NCI-H1092 (cell line): ENCODE data around the gene EFL1.
"Not testable (repeated sequence)": the region's sequence is repeated elsewhere in the genome, so short reads cannot be mapped to it uniquely, and the experiment has no call there.

Experiments used
- DNase-seq: peaks from one replicate; lab custom pipeline; 2025; lab: John Stamatoyannopoulos, UW

EFL1 gene

GRCh38 chr15:82281276-82281675, 18.7 kb upstream of the EFL1 start:
- DNase-seq: not testable (repeated sequence)

- no peak for DNase-seq
Observed at GRCh38 chr15:82275410-82275809, 12.9 kb upstream of the EFL1 start.

GRCh38 chr15:82272154-82272553, 9.6 kb upstream of the EFL1 start:
- DNase-seq: no peak

- not testable (repeated sequence) for DNase-seq
Observed at GRCh38 chr15:82268454-82268853, 5.9 kb upstream of the EFL1 start.

DNA sequence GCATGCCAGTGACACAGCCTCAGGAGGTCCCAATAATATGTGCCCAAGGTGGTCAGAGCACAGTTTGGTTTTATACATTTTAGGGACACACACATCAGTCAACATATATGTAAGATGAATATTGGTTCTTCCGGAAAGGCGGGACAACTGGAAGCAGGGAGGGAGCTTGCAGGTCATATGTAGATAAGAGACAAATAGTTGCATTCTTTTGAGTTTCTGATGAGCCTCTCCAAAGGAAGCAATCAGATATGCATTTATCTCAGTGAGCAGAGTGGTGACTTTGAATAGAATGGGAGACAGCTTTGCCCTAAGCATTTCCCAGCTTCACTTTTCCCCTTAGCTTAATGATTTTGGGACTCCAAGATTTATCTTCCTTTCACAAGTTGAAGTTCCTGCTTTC, 4.6 kb upstream of the EFL1 start:
- DNase-seq: not testable (repeated sequence)

- no peak for DNase-seq
Observed at GRCh38 chr15:82263350-82263749, 816 bp upstream of the EFL1 start.

GRCh38 chr15:82261566-82262421, 740 bp downstream of the EFL1 start:
- not testable (repeated sequence) for DNase-seq

- not testable (repeated sequence) for DNase-seq
Observed at GRCh38 chr15:82248261-82248660, 14.3 kb downstream of the EFL1 start.

DNA sequence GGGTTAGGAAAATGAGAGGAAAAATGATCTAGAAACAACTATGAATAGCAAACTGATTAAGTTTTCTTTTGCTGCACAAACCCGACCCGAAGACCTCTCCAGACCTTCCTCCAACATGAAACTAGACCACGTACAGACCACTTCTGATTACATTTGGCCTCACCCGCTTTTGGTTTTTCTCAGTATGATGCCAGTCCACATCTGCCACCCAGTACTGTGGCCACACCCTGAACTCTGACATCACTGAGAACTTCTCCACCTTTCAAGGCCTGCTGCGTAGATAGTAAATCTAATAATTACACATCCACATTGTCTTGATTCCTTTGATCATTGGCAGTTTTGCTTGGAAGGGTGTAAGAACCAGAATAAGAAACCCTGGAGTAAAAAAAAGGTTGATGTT, 16.6 kb downstream of the EFL1 start:
- not testable (repeated sequence) for DNase-seq

DNA sequence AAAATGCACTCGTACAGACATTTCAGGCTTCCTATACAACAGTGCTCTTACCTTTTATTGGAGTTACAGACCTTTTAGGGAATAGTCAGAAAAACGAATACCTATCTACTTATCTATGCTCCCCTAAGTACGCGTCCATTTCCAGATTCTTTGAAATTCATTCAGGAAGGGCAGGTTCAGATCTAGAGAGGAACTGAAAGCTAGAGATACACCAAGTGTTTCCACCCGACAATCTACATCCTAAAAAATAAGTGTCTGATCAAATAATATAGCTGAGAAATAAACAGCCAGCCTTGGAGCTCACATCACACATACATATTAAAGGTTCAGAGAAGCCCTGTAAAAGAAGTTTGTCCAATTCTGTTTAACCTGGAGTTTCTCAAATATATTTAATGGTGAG, 18.9 kb downstream of the EFL1 start:
- DNase-seq: not testable (repeated sequence)

DNA sequence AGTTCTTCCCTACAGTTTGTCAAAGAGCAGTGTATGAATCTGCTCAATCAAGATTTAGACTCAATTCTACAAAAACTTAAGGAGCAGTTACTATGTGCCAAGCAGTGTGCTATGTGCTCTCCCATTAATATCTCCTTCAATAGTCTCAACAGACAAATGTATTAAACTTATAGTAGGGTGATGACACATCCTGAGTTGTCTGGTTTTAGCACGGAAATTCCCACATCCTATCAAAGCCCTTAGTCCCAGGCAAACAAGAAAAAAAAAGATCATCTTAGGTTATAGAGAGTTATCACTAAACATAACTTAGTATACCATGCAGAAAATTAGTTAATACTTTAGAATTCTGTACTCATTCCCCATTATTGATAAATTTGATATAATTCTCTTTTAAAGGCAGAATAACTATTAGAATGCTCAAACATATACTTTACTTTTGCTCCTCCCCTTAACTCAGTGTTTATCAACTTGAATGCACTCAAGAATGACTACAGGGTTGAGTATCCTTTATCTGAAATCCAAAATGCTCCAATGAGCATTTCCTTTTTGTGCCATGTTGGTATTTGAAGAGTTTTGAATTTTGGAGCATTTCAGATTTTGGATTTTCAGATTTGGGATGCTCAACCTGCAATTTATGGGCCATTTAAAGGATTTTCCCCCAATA, 20.6 kb downstream of the EFL1 start:
- not testable (repeated sequence) for DNase-seq

DNA sequence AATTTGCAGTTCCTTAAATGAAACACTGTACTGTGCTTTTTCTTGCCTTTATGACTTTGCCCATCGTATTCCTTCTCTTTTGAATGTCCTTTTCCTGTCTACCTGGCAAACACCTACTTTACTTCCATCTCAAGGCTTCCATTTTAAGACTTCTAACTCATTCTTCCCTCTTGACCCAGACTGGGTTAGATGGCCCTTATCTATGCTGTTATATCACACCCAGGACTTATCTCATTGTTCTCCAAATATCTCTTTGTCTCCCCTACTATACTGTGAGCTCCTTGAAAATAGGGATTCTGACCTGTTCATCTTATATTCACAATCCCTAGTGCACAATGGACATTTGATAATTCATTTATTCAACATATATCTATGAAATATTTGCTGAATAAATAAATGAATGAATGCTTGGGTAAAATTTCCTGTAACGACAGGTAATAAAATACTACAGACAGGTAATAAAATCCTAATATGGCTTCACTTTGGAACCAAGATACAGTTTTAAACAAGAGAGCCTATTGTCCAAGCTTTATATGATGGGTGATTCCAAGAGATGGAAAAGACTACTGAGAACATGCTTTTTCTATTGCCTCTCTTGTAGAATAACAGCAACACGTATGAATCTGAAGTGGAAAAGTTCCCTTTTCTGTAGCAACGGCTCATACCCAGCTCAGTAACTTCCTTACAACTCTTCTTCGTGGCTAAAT, 22.7 kb downstream of the EFL1 start:
- DNase-seq: no peak

DNA sequence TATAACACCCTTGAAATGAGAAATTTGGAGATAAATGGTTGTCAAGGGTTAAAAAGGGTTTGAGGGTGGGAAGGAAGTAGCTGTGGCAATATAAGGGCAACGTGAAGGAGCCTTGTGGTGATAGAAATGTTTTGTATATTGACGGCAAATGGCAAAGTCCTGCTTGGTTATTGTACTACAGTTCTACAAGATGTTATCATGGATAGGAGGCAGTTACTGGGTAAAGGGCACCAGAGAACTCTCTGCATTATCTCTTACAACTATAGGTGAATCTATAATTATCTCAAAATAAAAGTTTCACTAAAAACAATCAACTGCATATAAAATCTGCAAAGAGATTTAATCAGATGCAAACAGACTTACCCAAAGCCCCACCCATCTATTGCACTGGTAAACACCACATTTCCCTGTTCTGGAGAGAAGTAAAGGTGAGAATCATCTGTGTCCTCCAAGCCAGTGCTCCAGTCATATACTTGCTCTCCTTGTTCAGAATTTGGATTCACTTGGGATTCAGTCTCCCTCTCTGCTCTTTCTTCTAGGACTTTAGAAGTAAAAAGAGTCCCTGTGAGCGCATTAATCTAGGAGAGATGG, 24.5 kb downstream of the EFL1 start:
- DNase-seq: not testable (repeated sequence)

GRCh38 chr15:82231842-82232241, 30.7 kb downstream of the EFL1 start:
- no peak for DNase-seq

- DNase-seq: no peak
Observed at GRCh38 chr15:82231233-82231632, 31.3 kb downstream of the EFL1 start.

GRCh38 chr15:82228750-82229149, 33.8 kb downstream of the EFL1 start:
- no peak for DNase-seq

GRCh38 chr15:82221535-82221934, 41.0 kb downstream of the EFL1 start:
- DNase-seq: not testable (repeated sequence)

- not testable (repeated sequence) for DNase-seq
Observed at GRCh38 chr15:82216092-82216491, 46.4 kb downstream of the EFL1 start.

- DNase-seq: not testable (repeated sequence)
Observed at GRCh38 chr15:82212201-82212600, 50.3 kb downstream of the EFL1 start.

- not testable (repeated sequence) for DNase-seq
Observed at GRCh38 chr15:82210066-82210597, 52.4 kb downstream of the EFL1 start.

- DNase-seq: not testable (repeated sequence)
Observed at GRCh38 chr15:82204575-82204974, 58.0 kb downstream of the EFL1 start.
